RWPE2 (cell line): Measurements from ENCODE around the gene WWOX.

Experiments used
- ATAC-seq: fragments of 200-7000 bp; cut with Tn5 transposase; 3 replicates; pipeline ENCODE4 v1.9.1; 2021; ENCODE audit warnings: low read depth
- DNase-seq: peaks from one replicate; pipeline ENCODE4 v3.0.0-alpha.2; 2020; ENCODE audit warnings: low spot score
- H3K27ac ChIP-seq: fragments of 450-650 bp; 2 replicates; pipeline ENCODE4 v1.5.1; 2017; ENCODE audit warnings: mild to moderate bottlenecking; ENCODE audit not compliant: poor library complexity, severe bottlenecking
- H3K27me3 ChIP-seq: fragments of 250-450 bp; sonication (Bioruptor Pico); 2 replicates; pipeline ENCODE4 v1.5.1; 2021; ENCODE audit warnings: mild to moderate bottlenecking, moderate library complexity; ENCODE audit not compliant: insufficient read depth, poor library complexity, severe bottlenecking
- H3K36me3 ChIP-seq: fragments of 250-450 bp; sonication (Bioruptor Pico); 2 replicates; pipeline ENCODE4 v1.5.1; 2020; ENCODE audit warnings: low read depth, mild to moderate bottlenecking, moderate library complexity
- H3K4me1 ChIP-seq: fragments of 250-450 bp; sonication (Bioruptor Pico); 2 replicates; pipeline ENCODE4 v1.5.1; 2021; ENCODE audit warnings: mild to moderate bottlenecking, moderate library complexity; ENCODE audit not compliant: insufficient read depth, poor library complexity, severe bottlenecking
- H3K4me3 ChIP-seq: fragments of 250-450 bp; sonication (Bioruptor Pico); 2 replicates; pipeline ENCODE4 v1.5.1; 2021; ENCODE audit warnings: mild to moderate bottlenecking, moderate library complexity; ENCODE audit not compliant: severe bottlenecking
- H3K9me3 ChIP-seq: fragments of 250-450 bp; sonication (Bioruptor Pico); 2 replicates; pipeline ENCODE4 v1.5.1; 2021; ENCODE audit warnings: mild to moderate bottlenecking, moderate library complexity; ENCODE audit not compliant: severe bottlenecking
- CTCF ChIP-seq: fragments of 450-650 bp; IDR thresholded peaks from one replicate; pipeline ENCODE4 v1.5.1; 2017; ENCODE audit warnings: mild to moderate bottlenecking, moderate library complexity; ENCODE audit not compliant: poor library complexity, severe bottlenecking

The WWOX gene

GRCh38 chr16:78416400-78416799 lies 316.9 kb downstream of the WWOX start:
- Histone ChIP-seq H3K4me1 (no peaks in the 10 kb centered on the region), H3K36me3 (no peaks in the 10 kb centered on the region), H3K27me3 (no peaks in the 10 kb centered on the region), H3K4me3 (no peak overlapping the region), H3K9me3 (peaks cover 4% of the 10 kb centered on the region), H3K27ac (no peak overlapping the region)
- no peak for DNase-seq
- no peak for TF ChIP-seq CTCF
- ATAC-seq, result no peak

GRCh38 chr16:78421181-78421708 lies 321.8 kb downstream of the WWOX start:
- Histone ChIP-seq H3K27me3 (no peaks in the 10 kb centered on the region), H3K4me3 (no peak overlapping the region), H3K4me1 (no peaks in the 10 kb centered on the region), H3K9me3 (peaks cover 4% of the 10 kb centered on the region), H3K27ac (no peak overlapping the region), H3K36me3 (no peaks in the 10 kb centered on the region)
- ATAC-seq (no peak), DNase-seq (no peak)
- no peak for TF ChIP-seq CTCF

- TF ChIP-seq CTCF, result no peak
- no peaks in the 10 kb centered on the region for H3K27me3 ChIP-seq
- H3K36me3 ChIP-seq, result no peaks in the 10 kb centered on the region
- H3K4me3 ChIP-seq, result no peak overlapping the region
- ATAC-seq, result no peak
- no peak overlapping the region for H3K27ac ChIP-seq
- no peak for DNase-seq
- no peaks in the 10 kb centered on the region for H3K9me3 ChIP-seq
- H3K4me1 ChIP-seq, result no peaks in the 10 kb centered on the region
These were observed 325.8 kb downstream of the WWOX start for GRCh38 chr16:78425281-78425680.

GRCh38 chr16:78425891-78426510 lies 326.5 kb downstream of the WWOX start:
- Histone ChIP-seq H3K4me1 (no peaks in the 10 kb centered on the region), H3K9me3 (no peaks in the 10 kb centered on the region), H3K27me3 (no peaks in the 10 kb centered on the region), H3K4me3 (no peak overlapping the region), H3K36me3 (no peaks in the 10 kb centered on the region), H3K27ac (no peak overlapping the region)
- ATAC-seq, result no peak
- TF ChIP-seq CTCF, result no peak
- DNase-seq, result no peak

- no peaks in the 10 kb centered on the region for H3K4me1 ChIP-seq
- no peak overlapping the region for H3K4me3 ChIP-seq
- no peak for TF ChIP-seq CTCF
- H3K9me3 ChIP-seq, result no peaks in the 10 kb centered on the region
- no peak for ATAC-seq
- H3K27me3 ChIP-seq, result no peaks in the 10 kb centered on the region
- no peaks in the 10 kb centered on the region for H3K36me3 ChIP-seq
- H3K27ac ChIP-seq, result no peak overlapping the region
- no peak for DNase-seq
These were observed 328.7 kb downstream of the WWOX start for GRCh38 chr16:78428193-78428592.
